Measurements from ENCODE around the gene ZNF564.

The ZNF564 gene

DNA sequence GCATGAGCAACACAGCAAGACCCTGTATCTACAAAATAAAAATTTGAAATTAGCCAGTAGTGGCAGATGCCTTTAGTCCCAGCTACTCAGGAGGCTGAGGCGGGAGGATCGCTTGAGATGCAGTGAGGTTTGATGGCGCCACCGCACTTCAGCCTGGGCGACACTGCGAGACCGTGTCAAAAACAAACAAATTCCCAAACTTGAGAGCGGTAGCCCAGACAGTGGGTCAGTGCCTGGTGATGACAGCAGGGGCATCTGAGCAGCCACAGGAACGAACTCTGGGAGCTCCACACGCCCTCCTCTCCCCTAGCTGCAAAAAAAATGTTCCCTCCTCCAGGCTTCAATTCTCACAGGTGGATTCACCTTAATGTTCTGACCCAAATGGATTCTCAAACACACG is 45.2 kb upstream of the ZNF564 start:
- Histone ChIP-seq H3K4me3 (replicated peaks; ENCODE audit: insufficient read depth, low read length) (no peak overlapping the region), H3K27me3 (ENCODE audit: insufficient read depth, poor library complexity, severe bottlenecking) (no peaks in the 10 kb centered on the region), H3K27ac (replicated peaks) (no peak overlapping the region)
- TF ChIP-seq, protein P1, sequence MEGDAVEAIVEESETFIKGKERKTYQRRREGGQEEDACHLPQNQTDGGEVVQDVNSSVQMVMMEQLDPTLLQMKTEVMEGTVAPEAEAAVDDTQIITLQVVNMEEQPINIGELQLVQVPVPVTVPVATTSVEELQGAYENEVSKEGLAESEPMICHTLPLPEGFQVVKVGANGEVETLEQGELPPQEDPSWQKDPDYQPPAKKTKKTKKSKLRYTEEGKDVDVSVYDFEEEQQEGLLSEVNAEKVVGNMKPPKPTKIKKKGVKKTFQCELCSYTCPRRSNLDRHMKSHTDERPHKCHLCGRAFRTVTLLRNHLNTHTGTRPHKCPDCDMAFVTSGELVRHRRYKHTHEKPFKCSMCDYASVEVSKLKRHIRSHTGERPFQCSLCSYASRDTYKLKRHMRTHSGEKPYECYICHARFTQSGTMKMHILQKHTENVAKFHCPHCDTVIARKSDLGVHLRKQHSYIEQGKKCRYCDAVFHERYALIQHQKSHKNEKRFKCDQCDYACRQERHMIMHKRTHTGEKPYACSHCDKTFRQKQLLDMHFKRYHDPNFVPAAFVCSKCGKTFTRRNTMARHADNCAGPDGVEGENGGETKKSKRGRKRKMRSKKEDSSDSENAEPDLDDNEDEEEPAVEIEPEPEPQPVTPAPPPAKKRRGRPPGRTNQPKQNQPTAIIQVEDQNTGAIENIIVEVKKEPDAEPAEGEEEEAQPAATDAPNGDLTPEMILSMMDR (IDR thresholded peaks at IDR 0.05; ENCODE audit: insufficient read depth, low read length): no peak
- no peak for TF ChIP-seq GABPA (IDR thresholded peaks at IDR 0.05; ENCODE audit: low read depth)
- no peak for TF ChIP-seq SPI1 (IDR thresholded peaks at IDR 0.05; ENCODE audit: borderline replicate concordance, low read depth)
- TF ChIP-seq, protein P2, sequence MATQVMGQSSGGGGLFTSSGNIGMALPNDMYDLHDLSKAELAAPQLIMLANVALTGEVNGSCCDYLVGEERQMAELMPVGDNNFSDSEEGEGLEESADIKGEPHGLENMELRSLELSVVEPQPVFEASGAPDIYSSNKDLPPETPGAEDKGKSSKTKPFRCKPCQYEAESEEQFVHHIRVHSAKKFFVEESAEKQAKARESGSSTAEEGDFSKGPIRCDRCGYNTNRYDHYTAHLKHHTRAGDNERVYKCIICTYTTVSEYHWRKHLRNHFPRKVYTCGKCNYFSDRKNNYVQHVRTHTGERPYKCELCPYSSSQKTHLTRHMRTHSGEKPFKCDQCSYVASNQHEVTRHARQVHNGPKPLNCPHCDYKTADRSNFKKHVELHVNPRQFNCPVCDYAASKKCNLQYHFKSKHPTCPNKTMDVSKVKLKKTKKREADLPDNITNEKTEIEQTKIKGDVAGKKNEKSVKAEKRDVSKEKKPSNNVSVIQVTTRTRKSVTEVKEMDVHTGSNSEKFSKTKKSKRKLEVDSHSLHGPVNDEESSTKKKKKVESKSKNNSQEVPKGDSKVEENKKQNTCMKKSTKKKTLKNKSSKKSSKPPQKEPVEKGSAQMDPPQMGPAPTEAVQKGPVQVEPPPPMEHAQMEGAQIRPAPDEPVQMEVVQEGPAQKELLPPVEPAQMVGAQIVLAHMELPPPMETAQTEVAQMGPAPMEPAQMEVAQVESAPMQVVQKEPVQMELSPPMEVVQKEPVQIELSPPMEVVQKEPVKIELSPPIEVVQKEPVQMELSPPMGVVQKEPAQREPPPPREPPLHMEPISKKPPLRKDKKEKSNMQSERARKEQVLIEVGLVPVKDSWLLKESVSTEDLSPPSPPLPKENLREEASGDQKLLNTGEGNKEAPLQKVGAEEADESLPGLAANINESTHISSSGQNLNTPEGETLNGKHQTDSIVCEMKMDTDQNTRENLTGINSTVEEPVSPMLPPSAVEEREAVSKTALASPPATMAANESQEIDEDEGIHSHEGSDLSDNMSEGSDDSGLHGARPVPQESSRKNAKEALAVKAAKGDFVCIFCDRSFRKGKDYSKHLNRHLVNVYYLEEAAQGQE (IDR thresholded peaks at IDR 0.05; ENCODE audit: insufficient replicate concordance, low read depth): no peak
- no peak for TF ChIP-seq POLR2AphosphoS5 (IDR thresholded peaks at IDR 0.05; ENCODE audit: low read depth)
- DNase-seq (ENCODE audit: low read depth in 1 of 2, low spot score in 1 of 2): no peak

DNA sequence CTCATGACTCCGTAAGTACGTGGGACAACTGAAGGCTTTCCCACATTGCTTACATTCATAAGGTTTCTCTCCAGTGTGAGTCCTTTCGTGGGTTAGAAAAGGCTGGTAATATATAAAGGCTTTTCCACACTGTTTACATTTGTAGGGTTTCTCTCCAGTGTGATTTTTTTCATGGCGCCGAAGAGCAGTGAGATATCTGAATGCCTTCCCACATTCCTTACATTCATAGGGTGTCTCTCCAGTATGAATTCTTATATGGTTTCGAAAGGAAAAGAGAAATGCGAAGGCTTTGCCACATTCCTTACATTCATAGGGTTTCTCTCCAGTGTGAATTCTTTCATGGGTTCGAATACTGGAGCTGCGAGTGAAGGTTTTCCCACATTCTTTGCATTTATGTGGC is 29.8 kb upstream of the ZNF564 start:
- Histone ChIP-seq H3K4me3 (replicated peaks; ENCODE audit: insufficient read depth, low read length) (no peak overlapping the region), H3K27me3 (ENCODE audit: insufficient read depth, poor library complexity, severe bottlenecking) (no peaks in the 10 kb centered on the region), H3K27ac (replicated peaks) (no peak overlapping the region)
- TF ChIP-seq, protein P1 (IDR thresholded peaks at IDR 0.05; ENCODE audit: insufficient read depth, low read length): no peak
- TF ChIP-seq POLR2AphosphoS5 (IDR thresholded peaks at IDR 0.05; ENCODE audit: low read depth) (no peak), GABPA (IDR thresholded peaks at IDR 0.05; ENCODE audit: low read depth) (no peak), SPI1 (IDR thresholded peaks at IDR 0.05; ENCODE audit: borderline replicate concordance, low read depth) (no peak)
- TF ChIP-seq, protein P2 (IDR thresholded peaks at IDR 0.05; ENCODE audit: insufficient replicate concordance, low read depth): no peak
- DNase-seq (ENCODE audit: low read depth in 1 of 2, low spot score in 1 of 2): no peak

DNA sequence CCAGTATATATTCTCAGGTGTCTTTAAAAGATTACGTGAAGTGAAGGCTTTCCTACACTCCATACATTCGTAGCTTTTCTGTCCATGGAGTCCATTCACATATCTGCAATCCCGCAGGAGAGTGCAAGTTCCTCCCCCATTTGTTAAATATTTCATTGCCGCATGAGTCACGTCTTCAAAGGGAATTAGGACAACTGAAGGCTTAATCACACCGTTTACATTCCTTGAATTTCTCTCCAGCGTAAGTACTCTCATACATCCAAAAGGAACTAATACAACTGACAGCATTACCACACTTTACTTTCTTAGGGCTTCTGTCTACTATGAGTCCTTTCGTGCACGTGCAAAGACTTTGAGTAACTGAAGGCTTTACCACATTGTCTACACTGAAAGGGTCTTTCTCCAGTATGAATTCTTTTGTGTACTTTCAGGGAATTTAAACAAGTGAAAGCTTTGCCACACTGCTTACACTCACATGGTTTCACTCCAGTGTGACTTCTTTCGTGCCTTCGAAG is 29.0 kb upstream of the ZNF564 start:
- DNase-seq (ENCODE audit: low read depth in 1 of 2, low spot score in 1 of 2): no peak
- Histone ChIP-seq H3K4me3 (replicated peaks; ENCODE audit: insufficient read depth, low read length) (no peak overlapping the region), H3K27me3 (ENCODE audit: insufficient read depth, poor library complexity, severe bottlenecking) (no peaks in the 10 kb centered on the region), H3K27ac (replicated peaks) (no peak overlapping the region)
- TF ChIP-seq SPI1 (IDR thresholded peaks at IDR 0.05; ENCODE audit: borderline replicate concordance, low read depth): no peak
- TF ChIP-seq GABPA (IDR thresholded peaks at IDR 0.05; ENCODE audit: low read depth): no peak
- TF ChIP-seq, protein P2 (IDR thresholded peaks at IDR 0.05; ENCODE audit: insufficient replicate concordance, low read depth): no peak
- no peak for TF ChIP-seq POLR2AphosphoS5 (IDR thresholded peaks at IDR 0.05; ENCODE audit: low read depth)
